Epidermal melanocyte (primary cell): ENCODE data around the gene ZNF76.

ENCODE experiments used
- DNase-seq: peaks from one replicate; pipeline ENCODE4 v3.0.0; 2011; ENCODE audit warnings: low spot score; ENCODE audit not compliant: insufficient read length

ZNF76 gene

GRCh38 chr6:35259194-35259947 lies at the start of gene ZNF76:
Gene ZNF76 (plus strand): TSS chr6:35259735. CDS start chr6:35281152, 21,417 bp downstream.
- DNase-seq: peak; percentile 93

- DNase-seq: no peak
Measured at GRCh38 chr6:35213298-35213791, 46.2 kb upstream of the ZNF76 start.

GRCh38 chr6:35213824-35214756 lies 45.4 kb upstream of the ZNF76 start, which contains the start of gene SCUBE3:
Gene SCUBE3 (plus strand): TSS chr6:35213956. CDS start chr6:35214419, 463 bp downstream.
- peak; percentile 71 for DNase-seq

GRCh38 chr6:35214869-35215664 lies 44.5 kb upstream of the ZNF76 start:
- DNase-seq: no peak

- DNase-seq: peak; percentile 11
Measured at GRCh38 chr6:35215665-35216411, 43.7 kb upstream of the ZNF76 start.

- no peak for DNase-seq
Measured at GRCh38 chr6:35216412-35216732, 43.2 kb upstream of the ZNF76 start.

GRCh38 chr6:35216851-35217811 lies 42.4 kb upstream of the ZNF76 start:
- DNase-seq: no peak

GRCh38 chr6:35218021-35218420 lies 41.5 kb upstream of the ZNF76 start:
- no peak for DNase-seq

GRCh38 chr6:35218456-35218855 lies 41.1 kb upstream of the ZNF76 start:
- DNase-seq: no peak

- no peak for DNase-seq
Measured at GRCh38 chr6:35219683-35220326, 39.7 kb upstream of the ZNF76 start.

GRCh38 chr6:35220711-35221110 lies 38.8 kb upstream of the ZNF76 start:
- no peak for DNase-seq

- no peak for DNase-seq
Measured at GRCh38 chr6:35223396-35223795, 36.1 kb upstream of the ZNF76 start.

- DNase-seq: no peak
Measured at GRCh38 chr6:35224720-35225119, 34.8 kb upstream of the ZNF76 start.

GRCh38 chr6:35228481-35228880 lies 31.1 kb upstream of the ZNF76 start:
- no peak for DNase-seq

- no peak for DNase-seq
Measured at GRCh38 chr6:35229304-35229703, 30.2 kb upstream of the ZNF76 start.

GRCh38 chr6:35230498-35230897 lies 29.0 kb upstream of the ZNF76 start:
- no peak for DNase-seq

GRCh38 chr6:35230950-35231349 lies 28.6 kb upstream of the ZNF76 start:
- no peak for DNase-seq

GRCh38 chr6:35231563-35231962 lies 28.0 kb upstream of the ZNF76 start:
- no peak for DNase-seq

- no peak for DNase-seq
Measured at GRCh38 chr6:35234901-35235300, 24.6 kb upstream of the ZNF76 start.
